MCF 10A (cell line): ENCODE results near the gene FOXN3. TPM values are rescaled to one million over a fixed set of nuclear protein-coding genes. Genes with fewer than 3 reads are reported as not detected.

ENCODE experiments used
- BruUV-seq: library from RNA; stranded (reverse); fragments of 400-500 nt; replicated peaks from 2 replicates; lab custom pipeline; 2021; lab: Mats Ljungman, UMichigan
- CTCF ChIA-PET: fragments of 300-600 bp; sonication (Branson Sonifier 250); formaldehyde crosslinking; extraction: SDS; loops from one replicate; lab custom pipeline; 2021; ENCODE audit warnings: antibody characterized with exemption, inconsistent platforms; lab: Yijun Ruan, JAX
- POLR2A ChIA-PET: fragments of 300-600, 350-650 bp; sonication (Branson Sonifier 250); formaldehyde crosslinking; extraction: SDS; loops from one replicate; lab custom pipeline; 2020; ENCODE audit warnings: antibody characterized with exemption, inconsistent platforms; lab: Yijun Ruan, JAX
- DNase-seq: peaks from one replicate; pipeline ENCODE4 v3.0.0-alpha.2; 2018; ENCODE audit not compliant: unreplicated experiment
- H3K27ac Mint-ChIP-seq: one replicate; pipeline ENCODE4 v1.8.0; 2022; ENCODE audit warnings: mild to moderate bottlenecking, low read depth, mixed read lengths; ENCODE audit not compliant: unreplicated experiment
- H3K27me3 Mint-ChIP-seq: one replicate; pipeline ENCODE4 v1.8.0; 2022; ENCODE audit warnings: mixed read lengths; ENCODE audit not compliant: insufficient read depth, unreplicated experiment
- H3K36me3 Mint-ChIP-seq: one replicate; pipeline ENCODE4 v1.8.0; 2022; ENCODE audit warnings: mild to moderate bottlenecking, moderate library complexity, mixed read lengths; ENCODE audit not compliant: insufficient read depth, unreplicated experiment
- H3K4me1 Mint-ChIP-seq: one replicate; pipeline ENCODE4 v1.8.0; 2022; ENCODE audit warnings: mixed read lengths; ENCODE audit not compliant: insufficient read depth, unreplicated experiment
- H3K4me3 Mint-ChIP-seq: one replicate; pipeline ENCODE4 v1.8.0; 2022; ENCODE audit warnings: mild to moderate bottlenecking, moderate library complexity, mixed read lengths; ENCODE audit not compliant: unreplicated experiment
- H3K9me3 Mint-ChIP-seq: one replicate; pipeline ENCODE4 v1.8.0; 2022; ENCODE audit warnings: mixed read lengths; ENCODE audit not compliant: unreplicated experiment
- intact Hi-C: fragments of 100-400 bp; cut with micrococcal nuclease; formaldehyde crosslinking; loops from 2 replicates; pipeline ENCODE4 v1.14.1; 2022
- total RNA-seq: library from RNA; stranded (reverse); gene quantifications from 2 replicates; pipeline ENCODE4 v1.2.3, GENCODE V29; 2022
- TF ChIP-seq, protein P1 (sequence below): fragments of 200-600 bp; IDR thresholded peaks from one replicate; pipeline ENCODE4 v1.8.0; 2022; ENCODE audit warnings: antibody characterized with exemption, mild to moderate bottlenecking; ENCODE audit not compliant: unreplicated experiment

Gene FOXN3
- total RNA-seq, 1 experiment from 2014 or later, result 27.1 TPM

DNA sequence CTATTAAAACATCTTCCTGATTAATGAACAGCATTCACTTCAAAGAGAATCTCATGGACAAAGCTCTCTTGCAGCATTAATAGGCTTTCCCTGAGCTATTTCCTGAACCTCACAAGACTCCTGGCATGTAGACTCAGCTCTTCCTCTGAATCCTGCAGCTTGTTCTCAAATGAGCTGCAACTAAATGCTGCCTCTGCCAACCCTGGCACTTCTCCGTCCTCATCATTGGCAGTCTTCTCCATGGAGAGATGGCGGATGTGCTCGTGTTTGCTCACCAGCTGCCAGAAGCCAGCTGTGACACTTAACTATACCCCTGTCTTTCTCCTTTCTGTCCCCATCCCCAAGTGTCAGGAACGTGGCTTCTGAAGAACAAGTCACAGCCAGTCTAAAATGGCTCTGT is 232.1 kb downstream of the FOXN3 start:
- peaks cover 9% of the 10 kb centered on the region for H3K4me1 Mint-ChIP-seq
- DNase-seq, result no peak
- intact Hi-C loops, result no loop called here
- TF ChIP-seq, protein P1, sequence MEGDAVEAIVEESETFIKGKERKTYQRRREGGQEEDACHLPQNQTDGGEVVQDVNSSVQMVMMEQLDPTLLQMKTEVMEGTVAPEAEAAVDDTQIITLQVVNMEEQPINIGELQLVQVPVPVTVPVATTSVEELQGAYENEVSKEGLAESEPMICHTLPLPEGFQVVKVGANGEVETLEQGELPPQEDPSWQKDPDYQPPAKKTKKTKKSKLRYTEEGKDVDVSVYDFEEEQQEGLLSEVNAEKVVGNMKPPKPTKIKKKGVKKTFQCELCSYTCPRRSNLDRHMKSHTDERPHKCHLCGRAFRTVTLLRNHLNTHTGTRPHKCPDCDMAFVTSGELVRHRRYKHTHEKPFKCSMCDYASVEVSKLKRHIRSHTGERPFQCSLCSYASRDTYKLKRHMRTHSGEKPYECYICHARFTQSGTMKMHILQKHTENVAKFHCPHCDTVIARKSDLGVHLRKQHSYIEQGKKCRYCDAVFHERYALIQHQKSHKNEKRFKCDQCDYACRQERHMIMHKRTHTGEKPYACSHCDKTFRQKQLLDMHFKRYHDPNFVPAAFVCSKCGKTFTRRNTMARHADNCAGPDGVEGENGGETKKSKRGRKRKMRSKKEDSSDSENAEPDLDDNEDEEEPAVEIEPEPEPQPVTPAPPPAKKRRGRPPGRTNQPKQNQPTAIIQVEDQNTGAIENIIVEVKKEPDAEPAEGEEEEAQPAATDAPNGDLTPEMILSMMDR, result no peak
- no TSS peak for BruUV-seq
- CTCF ChIA-PET, result interaction anchor here (1.0 to 1.4 kb wide), 2 partner anchors 8 to 34 kb away, joined by 3 to 4 read pairs; no protein-coding TSS in a partner anchor
- POLR2A ChIA-PET, result no interaction called here
- no peak overlapping the region for H3K4me3 Mint-ChIP-seq
- H3K27me3 Mint-ChIP-seq, result no peaks in the 10 kb centered on the region
- H3K36me3 Mint-ChIP-seq, result no peaks in the 10 kb centered on the region
- no peak overlapping the region for H3K27ac Mint-ChIP-seq
- H3K9me3 Mint-ChIP-seq, result no peaks in the 10 kb centered on the region

GRCh38 chr14:89182326-89182725 is 234.7 kb downstream of the FOXN3 start:
- intact Hi-C loops, result no loop called here

DNA sequence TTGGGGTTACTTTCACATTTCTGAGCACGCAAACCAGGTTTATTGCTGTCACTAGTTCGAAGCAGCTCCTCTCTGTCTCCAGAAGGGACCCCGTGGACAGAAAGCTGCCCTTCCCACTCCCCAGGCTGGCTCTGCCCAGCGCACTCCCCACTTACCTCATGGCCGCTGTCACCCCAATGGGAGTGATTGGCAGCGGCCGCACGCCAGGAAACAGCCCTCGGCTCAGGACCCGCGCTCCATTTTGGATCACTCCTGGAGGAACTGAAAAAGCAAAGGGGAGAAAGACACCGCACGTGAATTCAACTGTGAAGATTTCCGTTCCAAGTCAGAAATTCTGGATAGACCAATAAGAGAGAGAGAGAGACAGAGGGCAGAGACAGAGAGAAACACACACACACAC is 236.5 kb downstream of the FOXN3 start:
- BruUV-seq, result no TSS peak
- CTCF ChIA-PET, result interaction anchor here (0.5 to 0.6 kb wide), 3 partner anchors 13 to 614 kb away, joined by 3 read pairs; no protein-coding TSS in a partner anchor
- no peak overlapping the region for H3K27ac Mint-ChIP-seq
- DNase-seq, result no peak
- POLR2A ChIA-PET, result no interaction called here
- H3K4me3 Mint-ChIP-seq, result no peak overlapping the region
- H3K4me1 Mint-ChIP-seq, result no peaks in the 10 kb centered on the region
- intact Hi-C loops, result no loop called here
- no peaks in the 10 kb centered on the region for H3K9me3 Mint-ChIP-seq
- TF ChIP-seq, protein P1, result no peak
- H3K36me3 Mint-ChIP-seq, result peaks cover 7% of the 10 kb centered on the region
- no peaks in the 10 kb centered on the region for H3K27me3 Mint-ChIP-seq

More at GRCh38 chr14:89182326-89182725, 234.7 kb downstream of the FOXN3 start:
- TF ChIP-seq, protein P1, result no peak
- Mint-ChIP-seq H3K27ac (no peak overlapping the region), H3K4me3 (no peak overlapping the region), H3K27me3 (no peaks in the 10 kb centered on the region), H3K4me1 (peaks cover 9% of the 10 kb centered on the region), H3K36me3 (no peaks in the 10 kb centered on the region), H3K9me3 (no peaks in the 10 kb centered on the region)
- ChIA-PET CTCF (no interaction called here), POLR2A (no interaction called here)
- no TSS peak for BruUV-seq
- no peak for DNase-seq

GRCh38 chr14:89179891-89180404 is 237.1 kb downstream of the FOXN3 start:
- Mint-ChIP-seq H3K4me1 (no peaks in the 10 kb centered on the region), H3K36me3 (peaks cover 7% of the 10 kb centered on the region), H3K27ac (no peak overlapping the region), H3K9me3 (no peaks in the 10 kb centered on the region), H3K27me3 (no peaks in the 10 kb centered on the region), H3K4me3 (no peak overlapping the region)
- DNase-seq, result no peak
- intact Hi-C loops, result loop anchor here (5.0 kb wide), 1 partner anchor 237 kb away; the partner anchor contains the start of gene FOXN3
- ChIA-PET POLR2A (no interaction called here), CTCF (interaction anchor here (0.6 kb wide), 2 partner anchors 13 to 119 kb away, joined by 3 read pairs; no protein-coding TSS in a partner anchor)
- TF ChIP-seq, protein P1, result no peak
- no TSS peak for BruUV-seq
